Ectodermal cell (in vitro differentiated cells): ENCODE results near the gene UPF1. TPM values are rescaled to one million over a fixed set of nuclear protein-coding genes. Genes with fewer than 3 reads are reported as not detected.

Experiments used
- H3K27ac ChIP-seq: 2 replicates; pipeline ENCODE4 v1.7.0; 2013; ENCODE audit warnings: mild to moderate bottlenecking, low read depth, low read length; ENCODE audit not compliant: insufficient read depth, poor library complexity, severe bottlenecking
- H3K27me3 ChIP-seq: 2 replicates; pipeline ENCODE4 v1.7.0; 2013; ENCODE audit warnings: mild to moderate bottlenecking, low read length; ENCODE audit not compliant: insufficient read depth, control insufficient read depth, poor library complexity, severe bottlenecking
- H3K36me3 ChIP-seq: one replicate; pipeline ENCODE4 v1.7.0; 2013; ENCODE audit warnings: low read length; ENCODE audit not compliant: control insufficient read depth, insufficient read depth
- H3K4me1 ChIP-seq: one replicate; pipeline ENCODE4 v1.7.0; 2013; ENCODE audit warnings: low read length; ENCODE audit not compliant: control insufficient read depth, insufficient read depth
- H3K4me3 ChIP-seq: 2 replicates; pipeline ENCODE4 v1.7.0; 2013; ENCODE audit warnings: low read depth, low read length, control low read depth; ENCODE audit not compliant: insufficient read depth
- H3K9me3 ChIP-seq: 2 replicates; pipeline ENCODE4 v1.7.0; 2013; ENCODE audit warnings: mild to moderate bottlenecking, low read length, moderate library complexity; ENCODE audit not compliant: control insufficient read depth
- WGBS, 2 experiments: methylation state at CpG; one replicate each; pipeline ENCODE4 v1.1.7; 2013; ENCODE audit warnings: missing lambda C conversion rate in 2 of 2; 5-methylcytosine and 5-hydroxymethylcytosine counted together
- polyA plus RNA-seq, 4 experiments: library from polyadenylated mRNA; stranded (reverse); fragments of 50-300 nt; gene quantifications; one replicate each; pipeline ENCODE4 v1.2.3, GENCODE V29; 2013

Gene UPF1
- polyA plus RNA-seq (2013, experiment 1 of 4), result 49.8 TPM
- polyA plus RNA-seq (2013, experiment 2 of 4), result 57.8 TPM
- 38.0 TPM for polyA plus RNA-seq (2013, experiment 3 of 4)
- polyA plus RNA-seq (2013, experiment 4 of 4), result 41.5 TPM

DNA sequence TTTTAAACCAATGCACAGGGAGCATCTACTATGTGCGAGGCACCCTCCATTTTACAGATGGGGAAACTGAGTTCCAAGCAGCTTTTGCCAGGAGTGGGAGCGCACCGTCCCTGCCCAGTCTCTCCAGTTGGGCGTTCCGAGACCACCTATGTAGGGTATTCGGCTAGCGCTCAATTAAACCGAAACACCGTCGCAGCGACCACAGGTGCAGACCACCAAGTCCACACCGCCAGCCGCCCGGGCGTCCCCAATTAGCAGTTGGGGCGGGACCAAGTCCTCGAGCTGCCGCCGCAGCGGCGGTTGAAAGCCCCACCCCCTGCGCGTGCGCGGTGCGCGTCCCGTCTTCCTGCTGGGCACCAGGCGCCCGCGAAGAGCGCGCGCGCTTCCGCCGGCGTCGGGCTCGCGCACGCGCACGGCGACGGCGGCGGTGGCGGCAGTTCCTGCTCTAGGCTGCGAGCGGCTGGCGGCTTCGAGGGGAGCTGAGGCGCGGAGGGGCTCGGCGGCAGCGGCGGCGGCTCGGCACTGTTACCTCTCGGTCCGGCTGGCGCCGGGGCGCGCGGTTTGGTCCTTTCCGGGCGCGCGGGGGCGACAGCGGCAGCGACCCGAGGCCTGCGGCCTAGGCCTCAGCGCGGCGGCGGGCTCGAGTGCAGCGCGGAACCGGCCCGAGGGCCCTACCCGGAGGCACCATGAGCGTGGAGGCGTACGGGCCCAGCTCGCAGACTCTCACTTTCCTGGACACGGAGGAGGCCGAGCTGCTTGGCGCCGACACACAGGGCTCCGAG is at the start of gene UPF1:
UPF1 (plus strand) TSS at position 436 of the 782 bp plus-strand sequence; CDS start at position 687, 251 bp downstream.
- Histone ChIP-seq H3K27ac (no peak within 1 kb of the TSS), H3K9me3 (no peaks in the 10 kb centered on the region), H3K4me1 (peaks cover 12% of the 10 kb centered on the region), H3K36me3 (no peaks in the 10 kb centered on the region), H3K27me3 (peaks cover 3% of the 10 kb centered on the region), H3K4me3 (peak within 1 kb of the TSS; percentile 90)
- WGBS, 2 experiments, result 2% methylated on average over 96 of the region's 96 CpGs

DNA sequence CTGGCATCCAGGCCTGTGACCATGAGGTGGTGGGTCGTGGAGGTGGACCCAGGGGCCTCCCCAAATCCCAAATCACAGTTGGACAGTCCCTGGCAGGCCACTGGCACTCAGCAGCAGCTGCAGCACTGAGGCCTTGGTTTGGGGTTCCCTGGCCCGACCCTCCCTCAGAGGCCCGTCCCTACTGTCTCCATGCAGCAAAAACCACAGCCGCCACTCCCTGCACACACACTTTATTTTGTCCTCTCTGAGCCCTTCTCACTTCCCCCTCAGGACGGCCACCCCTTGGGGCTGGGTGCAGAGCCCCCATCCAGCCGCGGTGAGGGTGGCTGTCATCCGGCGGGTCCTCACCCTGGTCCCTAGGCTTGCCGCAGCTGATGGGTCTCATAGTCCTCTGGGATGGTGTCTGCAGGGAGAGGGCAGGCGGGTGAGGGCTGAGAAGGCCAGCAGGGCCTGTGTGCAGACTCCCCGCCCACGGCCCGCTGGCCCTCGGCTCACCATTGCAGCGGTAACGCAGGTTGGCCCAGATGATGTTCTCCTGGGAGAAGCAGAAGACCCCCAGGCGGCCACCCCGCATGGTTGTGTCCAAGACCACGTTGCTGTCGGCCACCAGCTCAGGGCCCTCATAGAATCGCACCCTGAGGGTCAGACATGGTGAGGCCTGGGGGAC is 49.1 kb upstream of the UPF1 start:
- no peaks in the 10 kb centered on the region for H3K9me3 ChIP-seq
- no peaks in the 10 kb centered on the region for H3K36me3 ChIP-seq
- H3K4me1 ChIP-seq, result peaks cover 3% of the 10 kb centered on the region
- H3K27me3 ChIP-seq, result peaks cover 100% of the 10 kb centered on the region
- WGBS, 2 experiments, result 86 to 90% methylated on average over 22 of the region's 22 CpGs
- no peak overlapping the region for H3K27ac ChIP-seq
- no peak overlapping the region for H3K4me3 ChIP-seq

DNA sequence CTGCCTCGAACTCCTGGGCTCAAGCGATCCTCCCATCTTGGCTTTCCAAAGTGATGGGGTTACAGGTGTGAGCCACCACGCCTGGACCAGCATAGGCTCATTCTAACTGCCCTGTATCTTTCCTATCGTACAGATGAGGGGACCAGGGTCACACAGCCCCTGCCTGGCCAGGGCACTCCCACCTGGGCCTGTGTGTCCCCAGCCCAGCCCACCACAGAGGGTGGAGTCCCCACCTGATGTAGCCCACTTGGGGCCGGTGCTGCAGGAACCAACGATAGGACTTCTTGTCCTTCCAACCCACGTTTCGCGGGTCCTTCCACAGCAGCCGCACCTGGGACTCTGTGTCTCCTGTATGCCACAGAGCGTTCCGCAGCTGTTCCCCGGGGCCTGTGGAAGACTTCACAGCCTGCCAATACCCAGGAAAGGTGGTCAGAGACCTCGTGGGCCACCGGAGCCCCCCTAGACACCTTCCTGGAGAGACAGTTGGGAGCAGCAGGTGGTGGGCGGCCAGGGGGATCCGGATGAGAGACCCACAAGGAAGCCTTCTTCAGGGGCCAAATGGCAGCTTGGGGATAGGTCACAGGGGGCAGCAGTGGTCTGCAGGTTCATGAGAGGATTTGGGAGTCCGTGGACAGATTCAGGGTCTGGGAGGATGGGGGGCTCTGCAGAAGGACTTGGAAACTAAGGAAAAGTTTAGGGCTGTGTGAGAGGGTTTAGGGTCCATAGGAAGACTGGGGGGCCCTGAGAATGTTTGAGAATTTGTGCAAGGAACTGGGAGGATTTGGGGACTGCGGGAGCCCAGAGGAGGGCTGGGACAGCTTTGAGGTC is 47.6 kb upstream of the UPF1 start:
- Histone ChIP-seq H3K27ac (no peak overlapping the region), H3K36me3 (no peaks in the 10 kb centered on the region), H3K9me3 (no peaks in the 10 kb centered on the region), H3K4me1 (peaks cover 3% of the 10 kb centered on the region), H3K4me3 (no peak overlapping the region), H3K27me3 (peaks cover 100% of the 10 kb centered on the region)
- 85% methylated on average over 19 of the region's 19 CpGs for WGBS, 2 experiments

GRCh38 chr19:18784786-18785120 is 47.0 kb upstream of the UPF1 start:
- peaks cover 100% of the 10 kb centered on the region for H3K27me3 ChIP-seq
- WGBS, 2 experiments, result 82% methylated on average over 16 of the region's 16 CpGs
- no peak overlapping the region for H3K4me3 ChIP-seq

DNA sequence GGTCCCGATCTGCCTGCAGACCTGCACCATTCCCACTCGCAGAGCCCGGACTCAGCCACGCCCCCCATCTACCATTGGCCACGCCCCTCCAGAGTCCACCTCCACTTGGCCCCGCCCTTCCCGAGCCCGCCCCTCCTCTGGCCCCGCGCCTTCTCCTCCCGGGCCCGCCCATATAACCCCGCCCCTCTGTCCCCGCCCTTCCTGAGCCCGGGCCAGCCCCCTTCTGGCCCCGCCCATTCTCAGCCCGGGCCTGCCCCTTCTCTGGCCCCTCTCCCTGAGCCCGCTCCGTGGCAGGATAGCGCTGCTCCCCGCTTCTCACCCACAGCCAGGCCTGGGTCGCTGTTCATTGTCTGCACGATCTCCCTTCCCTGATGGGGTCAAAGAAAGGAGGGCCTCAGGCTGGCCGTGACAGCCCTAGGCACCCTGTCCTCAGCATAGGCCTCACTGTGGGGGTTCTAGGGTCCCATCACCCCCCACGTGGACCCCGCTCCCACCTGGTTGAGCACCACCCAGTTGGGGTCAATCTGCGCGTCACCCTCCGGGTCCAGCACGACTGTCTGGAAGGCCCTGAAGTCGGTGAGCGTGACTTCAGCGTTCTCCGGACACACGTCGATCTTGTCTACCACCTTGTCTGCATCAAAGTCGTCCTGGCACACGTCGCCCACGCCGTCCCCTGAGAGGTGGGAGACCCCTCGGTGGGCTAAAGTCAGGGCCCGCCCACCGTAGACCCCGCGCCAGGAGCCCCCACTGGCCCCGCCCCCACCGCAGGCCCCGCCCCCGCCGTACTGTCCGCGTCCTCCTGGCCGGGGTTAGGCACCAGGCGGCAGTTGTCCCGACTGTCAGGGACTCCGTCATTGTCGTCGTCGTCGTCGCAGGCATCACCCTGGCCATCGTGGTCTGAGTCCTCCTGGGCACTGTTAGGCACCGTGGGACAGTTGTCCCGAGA is 46.3 kb upstream of the UPF1 start:
- H3K9me3 ChIP-seq, result no peaks in the 10 kb centered on the region
- 13 to 14% methylated on average over 65 of the region's 65 CpGs for WGBS, 2 experiments
- H3K27ac ChIP-seq, result no peak overlapping the region
- peak overlapping the region; percentile 13 for H3K4me3 ChIP-seq
- H3K36me3 ChIP-seq, result no peaks in the 10 kb centered on the region
- peaks cover 100% of the 10 kb centered on the region for H3K27me3 ChIP-seq
- peaks cover 9% of the 10 kb centered on the region for H3K4me1 ChIP-seq

More at GRCh38 chr19:18784786-18785120, 47.0 kb upstream of the UPF1 start:
- Histone ChIP-seq H3K9me3 (no peaks in the 10 kb centered on the region), H3K36me3 (no peaks in the 10 kb centered on the region), H3K27ac (no peak overlapping the region), H3K4me1 (peaks cover 8% of the 10 kb centered on the region)

DNA sequence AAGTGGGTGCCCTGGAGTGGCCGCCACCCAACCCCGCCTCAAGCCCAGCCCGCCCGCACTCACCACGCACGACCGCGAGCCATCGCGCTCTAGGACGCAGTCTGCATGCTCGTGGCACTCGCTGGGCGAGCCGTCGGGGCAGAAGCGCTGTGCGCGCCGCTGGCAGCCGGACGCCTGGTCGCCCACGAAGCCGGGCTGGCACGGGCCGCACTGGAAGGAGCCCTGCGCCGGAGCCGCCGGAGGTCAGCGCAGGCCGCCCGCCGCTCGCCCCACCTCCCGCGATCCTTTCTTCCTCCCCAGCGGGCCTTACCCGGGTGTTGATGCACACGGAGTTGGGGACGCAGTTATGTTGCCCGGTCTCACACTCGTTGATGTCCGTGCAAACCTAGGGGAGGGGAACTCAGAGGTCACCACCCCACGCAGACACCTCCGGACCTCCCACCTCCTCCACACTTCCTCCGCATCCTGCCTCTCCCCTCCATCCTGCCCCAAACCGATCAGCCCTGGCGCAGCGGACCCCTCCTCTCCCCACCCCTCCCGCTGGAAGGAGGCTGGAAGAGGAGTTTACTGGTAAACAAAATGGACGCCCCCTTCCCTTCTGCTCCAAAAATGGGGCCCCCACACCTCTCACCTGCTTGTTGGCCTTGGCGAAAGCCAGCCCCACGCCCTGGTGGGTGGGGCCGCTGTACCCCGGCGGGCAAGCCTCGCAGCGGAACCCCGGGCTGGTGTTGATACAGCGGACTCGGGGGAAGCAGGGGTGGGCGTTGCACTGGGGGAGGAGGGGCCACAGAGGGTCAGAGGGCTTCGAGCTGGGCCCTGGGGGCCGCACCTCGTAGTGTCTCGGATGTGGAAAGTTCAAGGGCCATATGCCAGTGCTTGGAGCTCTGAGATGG is 43.0 kb upstream of the UPF1 start:
- H3K36me3 ChIP-seq, result no peaks in the 10 kb centered on the region
- H3K27me3 ChIP-seq, result peaks cover 100% of the 10 kb centered on the region
- no peak overlapping the region for H3K4me3 ChIP-seq
- no peaks in the 10 kb centered on the region for H3K9me3 ChIP-seq
- no peak overlapping the region for H3K27ac ChIP-seq
- peaks cover 9% of the 10 kb centered on the region for H3K4me1 ChIP-seq
- 7% methylated on average over 68 of the region's 68 CpGs for WGBS, 2 experiments

- Histone ChIP-seq H3K4me1 (peaks cover 9% of the 10 kb centered on the region), H3K27me3 (peaks cover 100% of the 10 kb centered on the region), H3K36me3 (no peaks in the 10 kb centered on the region), H3K9me3 (no peaks in the 10 kb centered on the region), H3K4me3 (no peak overlapping the region), H3K27ac (no peak overlapping the region)
- 3 to 5% methylated on average over 38 of the region's 38 CpGs for WGBS, 2 experiments
Measured at GRCh38 chr19:18789422-18789869, 42.3 kb upstream of the UPF1 start.

DNA sequence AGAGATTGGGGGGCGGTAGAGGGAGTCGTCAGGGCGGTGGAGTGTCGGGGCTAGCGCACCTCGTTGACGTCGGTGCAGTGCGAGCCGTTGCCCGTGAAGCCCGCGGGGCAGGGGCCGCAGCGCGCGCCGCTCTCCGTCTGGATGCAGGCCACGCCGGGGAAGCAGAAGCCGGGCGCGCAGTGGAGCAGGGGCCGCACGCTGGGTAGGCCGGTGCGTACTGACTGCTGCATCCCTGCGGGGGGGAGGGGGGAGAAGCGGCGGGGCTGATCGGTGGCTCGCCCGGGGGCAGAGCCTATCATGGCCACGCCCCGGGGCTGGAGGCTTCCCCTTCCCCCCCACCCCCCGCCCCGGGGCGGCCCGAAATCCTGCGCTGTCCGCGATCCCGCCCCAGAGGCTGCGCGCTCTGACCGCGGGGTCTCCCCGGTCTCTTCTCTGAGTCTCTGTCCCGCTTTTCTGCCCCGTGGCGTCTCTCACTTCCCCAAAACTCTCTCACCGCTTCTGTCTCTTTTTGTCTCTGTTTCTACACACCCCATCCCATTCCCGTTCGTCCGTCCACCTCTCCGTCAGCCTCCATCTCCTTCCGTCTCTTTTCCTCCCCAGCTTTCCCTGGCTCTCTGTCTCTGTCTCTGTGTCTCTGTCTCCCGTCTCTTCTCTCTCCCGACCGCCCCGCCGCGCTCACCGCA is 41.7 kb upstream of the UPF1 start:
- Histone ChIP-seq H3K4me3 (peak overlapping the region; percentile 4), H3K9me3 (no peaks in the 10 kb centered on the region), H3K4me1 (peaks cover 9% of the 10 kb centered on the region), H3K27me3 (peaks cover 100% of the 10 kb centered on the region), H3K27ac (no peak overlapping the region), H3K36me3 (no peaks in the 10 kb centered on the region)
- 1% methylated on average over 62 to 65 of the region's 65 CpGs for WGBS, 2 experiments
